Chondrocyte (in vitro differentiated cells): Measurements from ENCODE around the gene DCAKD. TPM values are rescaled to one million over a fixed set of nuclear protein-coding genes. Genes with fewer than 3 reads are reported as not detected.

Experiments
- DNase-seq: peaks from one replicate; pipeline ENCODE4 v3.0.0; 2021; ENCODE audit warnings: mixed read lengths, low spot score
- H3K27ac Mint-ChIP-seq: one replicate; pipeline ENCODE4 v1.8.0; 2021; ENCODE audit warnings: mild to moderate bottlenecking, moderate library complexity, mixed read lengths; ENCODE audit not compliant: unreplicated experiment
- H3K27me3 Mint-ChIP-seq: 2 replicates; pipeline ENCODE4 v1.8.0; 2021; ENCODE audit warnings: low read depth, mixed read lengths
- H3K36me3 Mint-ChIP-seq: 2 replicates; pipeline ENCODE4 v1.8.0; 2021; ENCODE audit warnings: low read depth, mixed read lengths
- H3K4me1 Mint-ChIP-seq: 2 replicates; pipeline ENCODE4 v1.8.0; 2021; ENCODE audit warnings: low read depth, mild to moderate bottlenecking, mixed read lengths
- H3K4me3 Mint-ChIP-seq: one replicate; pipeline ENCODE4 v1.8.0; 2021; ENCODE audit warnings: mild to moderate bottlenecking, moderate library complexity, mixed read lengths; ENCODE audit not compliant: unreplicated experiment
- H3K9me3 Mint-ChIP-seq: 2 replicates; pipeline ENCODE4 v1.8.0; 2021; ENCODE audit warnings: low read depth, mixed read lengths
- total RNA-seq: library from RNA; stranded (reverse); gene quantifications from 3 replicates; pipeline ENCODE4 v1.2.1, GENCODE V29; 2021
- TF ChIP-seq, protein P1 (sequence below): fragments of 200-600 bp; sonication (generic); IDR thresholded peaks from 2 replicates; pipeline ENCODE4 v1.5.0; 2021; ENCODE audit warnings: antibody characterized with exemption, mild to moderate bottlenecking, moderate library complexity

DCAKD gene
- total RNA-seq, 1 donor from 2014 or later, result 33.9 TPM

DNA sequence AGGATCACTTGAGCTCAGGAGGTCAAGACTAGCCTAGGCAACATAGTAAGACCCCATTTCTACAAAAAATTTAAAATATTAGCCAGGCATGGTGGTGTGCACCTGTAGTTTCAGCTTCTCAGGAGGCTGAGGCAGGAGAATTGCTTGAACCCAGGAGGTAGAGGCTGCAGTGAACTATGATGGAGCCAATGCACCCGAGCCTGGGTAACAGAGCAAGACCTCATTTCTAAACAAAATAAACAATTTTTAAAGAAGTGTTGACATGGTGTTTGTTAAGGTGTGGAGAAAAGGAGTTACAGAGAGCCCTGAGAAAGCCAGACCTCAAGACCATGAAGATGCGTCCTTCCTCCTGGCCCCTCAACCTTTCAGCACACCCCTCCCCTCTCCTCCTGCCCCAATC is 45.7 kb downstream of the DCAKD start:
- H3K4me1 Mint-ChIP-seq, result no peaks in the 10 kb centered on the region
- peaks cover 9% of the 10 kb centered on the region for H3K27me3 Mint-ChIP-seq
- no peak for DNase-seq
- no peaks in the 10 kb centered on the region for H3K9me3 Mint-ChIP-seq
- TF ChIP-seq, protein P1, sequence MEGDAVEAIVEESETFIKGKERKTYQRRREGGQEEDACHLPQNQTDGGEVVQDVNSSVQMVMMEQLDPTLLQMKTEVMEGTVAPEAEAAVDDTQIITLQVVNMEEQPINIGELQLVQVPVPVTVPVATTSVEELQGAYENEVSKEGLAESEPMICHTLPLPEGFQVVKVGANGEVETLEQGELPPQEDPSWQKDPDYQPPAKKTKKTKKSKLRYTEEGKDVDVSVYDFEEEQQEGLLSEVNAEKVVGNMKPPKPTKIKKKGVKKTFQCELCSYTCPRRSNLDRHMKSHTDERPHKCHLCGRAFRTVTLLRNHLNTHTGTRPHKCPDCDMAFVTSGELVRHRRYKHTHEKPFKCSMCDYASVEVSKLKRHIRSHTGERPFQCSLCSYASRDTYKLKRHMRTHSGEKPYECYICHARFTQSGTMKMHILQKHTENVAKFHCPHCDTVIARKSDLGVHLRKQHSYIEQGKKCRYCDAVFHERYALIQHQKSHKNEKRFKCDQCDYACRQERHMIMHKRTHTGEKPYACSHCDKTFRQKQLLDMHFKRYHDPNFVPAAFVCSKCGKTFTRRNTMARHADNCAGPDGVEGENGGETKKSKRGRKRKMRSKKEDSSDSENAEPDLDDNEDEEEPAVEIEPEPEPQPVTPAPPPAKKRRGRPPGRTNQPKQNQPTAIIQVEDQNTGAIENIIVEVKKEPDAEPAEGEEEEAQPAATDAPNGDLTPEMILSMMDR, result no peak
- H3K36me3 Mint-ChIP-seq, result no peaks in the 10 kb centered on the region
- H3K4me3 Mint-ChIP-seq, result no peak overlapping the region
- no peak overlapping the region for H3K27ac Mint-ChIP-seq

DNA sequence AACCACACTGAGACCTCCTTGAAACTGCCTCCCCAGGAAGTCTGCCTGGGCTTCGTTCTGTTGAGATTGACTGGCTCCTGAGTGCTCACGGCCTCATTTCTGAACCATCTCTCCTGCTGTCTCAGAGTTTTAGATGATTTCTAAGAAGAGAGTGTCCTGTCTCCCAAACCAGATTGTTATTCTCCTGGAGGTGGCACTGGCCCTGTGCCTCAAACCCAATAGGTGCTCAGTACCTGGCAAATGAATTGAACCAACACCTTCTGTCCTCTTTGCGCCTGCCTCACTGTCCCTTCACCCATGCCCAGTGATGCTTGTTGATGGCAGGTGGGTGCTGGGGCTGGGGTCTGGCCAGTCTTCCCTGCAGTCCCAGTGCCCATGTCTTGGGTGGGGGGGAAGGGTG is 47.0 kb downstream of the DCAKD start:
- H3K36me3 Mint-ChIP-seq, result peaks cover 2% of the 10 kb centered on the region
- H3K9me3 Mint-ChIP-seq, result peaks cover 4% of the 10 kb centered on the region
- no peaks in the 10 kb centered on the region for H3K4me1 Mint-ChIP-seq
- H3K27me3 Mint-ChIP-seq, result peaks cover 8% of the 10 kb centered on the region
- TF ChIP-seq, protein P1, result no peak
- no peak overlapping the region for H3K4me3 Mint-ChIP-seq
- H3K27ac Mint-ChIP-seq, result no peak overlapping the region
- no peak for DNase-seq

DNA sequence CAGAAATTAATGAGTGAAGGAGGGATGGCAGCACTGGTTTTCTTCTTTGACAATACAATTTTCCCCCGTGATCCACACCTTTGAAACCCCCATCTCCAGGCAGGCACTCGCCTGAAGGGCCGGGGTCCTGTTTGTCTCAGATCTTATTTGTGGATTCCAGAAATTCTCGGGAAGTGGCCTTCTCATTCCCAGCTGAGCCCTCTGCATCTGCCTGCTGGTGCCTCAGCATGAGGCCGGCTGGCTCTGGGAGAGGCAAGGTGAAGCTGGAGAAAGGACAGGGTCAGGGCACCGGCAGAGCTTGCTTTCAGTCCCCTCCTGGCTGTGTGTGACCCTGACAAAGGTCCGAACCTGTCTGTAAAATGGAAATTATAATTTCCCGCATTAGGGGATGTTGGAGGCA is 47.6 kb downstream of the DCAKD start:
- Mint-ChIP-seq H3K27ac (no peak overlapping the region), H3K4me1 (no peaks in the 10 kb centered on the region), H3K4me3 (no peak overlapping the region), H3K9me3 (peaks cover 8% of the 10 kb centered on the region), H3K27me3 (peaks cover 8% of the 10 kb centered on the region), H3K36me3 (peaks cover 4% of the 10 kb centered on the region)
- TF ChIP-seq, protein P1, result no peak
- no peak for DNase-seq

GRCh38 chr17:45001310-45001709 is 50.1 kb downstream of the DCAKD start:
- Mint-ChIP-seq H3K27ac (no peak overlapping the region), H3K36me3 (peaks cover 4% of the 10 kb centered on the region), H3K4me1 (peaks cover 3% of the 10 kb centered on the region), H3K9me3 (peaks cover 8% of the 10 kb centered on the region), H3K4me3 (no peak overlapping the region), H3K27me3 (no peaks in the 10 kb centered on the region)
- DNase-seq, result no peak
- TF ChIP-seq, protein P1, result no peak

GRCh38 chr17:44999433-44999832 is 52.0 kb downstream of the DCAKD start:
- no peak overlapping the region for H3K4me3 Mint-ChIP-seq
- TF ChIP-seq, protein P1, result no peak
- H3K27me3 Mint-ChIP-seq, result peaks cover 4% of the 10 kb centered on the region
- H3K4me1 Mint-ChIP-seq, result peaks cover 3% of the 10 kb centered on the region
- no peak overlapping the region for H3K27ac Mint-ChIP-seq
- peaks cover 4% of the 10 kb centered on the region for H3K36me3 Mint-ChIP-seq
- peaks cover 8% of the 10 kb centered on the region for H3K9me3 Mint-ChIP-seq
- no peak for DNase-seq
